ENCODE results near the gene ASIC3. TPM values are rescaled to one million over a fixed set of nuclear protein-coding genes. Genes with fewer than 3 reads are reported as not detected.
A peak's percentile ranks its signal among the peaks of the same experiment; 100 is the strongest.

Gene ASIC3
- total RNA-seq, 1 experiment from 2014 or later: 1.1 TPM

- TSS peak; percentile 69 for BruUV-seq (replicated peaks)
- peaks cover 29% of the 10 kb centered on the region for H3K36me3 Mint-ChIP-seq (ENCODE audit: insufficient read depth, unreplicated experiment)
- no peaks in the 10 kb centered on the region for H3K27me3 ChIP-seq (replicated peaks; ENCODE audit: control insufficient read depth, insufficient read depth, low read length)
- H3K27me3 Mint-ChIP-seq (ENCODE audit: insufficient read depth, unreplicated experiment): no peaks in the 10 kb centered on the region
- no peak for TF ChIP-seq CTCF (IDR thresholded peaks at IDR 0.05; ENCODE audit: insufficient read depth in 1 of 2, low read depth in 1 of 2, low read length in 1 of 2, severe bottlenecking in 1 of 2, unreplicated experiment in 1 of 2)
- ChIA-PET CTCF (interaction anchor here (0.6 to 1.6 kb wide), 4 partner anchors 23 to 66 kb away, joined by 3 to 7 read pairs (median 5); partner anchors contain the start of genes ABCB8 and FASTK), POLR2A (interaction anchor here (0.5 to 0.9 kb wide), 4 partner anchors 29 to 462 kb away, joined by 3 to 14 read pairs (median 5); partner anchors contain the start of gene ABCB8)
- intact Hi-C loops (cut with micrococcal nuclease; ENCODE audit: unreplicated experiment): loop anchor here (1.0 to 2.0 kb wide), 2 partner anchors 30 to 53 kb away; partner anchors contain the start of gene ABCB8
- peak; percentile 98 to 99 for DNase-seq
- peaks cover 25% of the 10 kb centered on the region for H3K4me1 Mint-ChIP-seq (ENCODE audit: low read depth, unreplicated experiment)
- H3K9me3 Mint-ChIP-seq (ENCODE audit: unreplicated experiment): no peaks in the 10 kb centered on the region
- H3K9me3 ChIP-seq: no peaks in the 10 kb centered on the region
- peak overlapping the region; percentile 95 for H3K4me3 Mint-ChIP-seq (ENCODE audit: unreplicated experiment)
- H3K4me3 ChIP-seq (ENCODE audit: low read depth, low read length): peak overlapping the region; percentile 59
- peak overlapping the region; percentile 94 for H3K27ac Mint-ChIP-seq (ENCODE audit: unreplicated experiment)
- peaks cover 23% of the 10 kb centered on the region for H3K4me1 ChIP-seq
- no peaks in the 10 kb centered on the region; the same call in 1 of the 2 replicates for H3K36me3 ChIP-seq (ENCODE audit: control insufficient read depth, insufficient read depth, low read length)
These were observed 9.9 kb downstream of the ASIC3 start for GRCh38 chr7:151057989-151058780.

GRCh38 chr7:151058781-151059366 is 10.5 kb downstream of the ASIC3 start:
- peaks cover 25% of the 10 kb centered on the region for H3K4me1 Mint-ChIP-seq (ENCODE audit: low read depth, unreplicated experiment)
- no peak for TF ChIP-seq CTCF (IDR thresholded peaks at IDR 0.05; ENCODE audit: insufficient read depth in 1 of 2, low read depth in 1 of 2, low read length in 1 of 2, severe bottlenecking in 1 of 2, unreplicated experiment in 1 of 2)
- no peaks in the 10 kb centered on the region for H3K9me3 Mint-ChIP-seq (ENCODE audit: unreplicated experiment)
- no peak for DNase-seq
- Histone ChIP-seq H3K36me3 (ENCODE audit: control insufficient read depth, insufficient read depth, low read length) (no peaks in the 10 kb centered on the region; the same call in 1 of the 2 replicates), H3K9me3 (no peaks in the 10 kb centered on the region), H3K4me3 (ENCODE audit: low read depth, low read length) (peak overlapping the region; percentile 59), H3K27me3 (replicated peaks; ENCODE audit: control insufficient read depth, insufficient read depth, low read length) (no peaks in the 10 kb centered on the region), H3K4me1 (peaks cover 29% of the 10 kb centered on the region)
- CTCF ChIA-PET: interaction anchor here (1.0 to 1.6 kb wide), 2 partner anchors 31 to 65 kb away, joined by 4 to 7 read pairs; partner anchors contain the start of gene ABCB8
- H3K4me3 Mint-ChIP-seq (ENCODE audit: unreplicated experiment): peak overlapping the region; percentile 95
- BruUV-seq (replicated peaks): TSS peak; percentile 86
- no peaks in the 10 kb centered on the region for H3K27me3 Mint-ChIP-seq (ENCODE audit: insufficient read depth, unreplicated experiment)
- H3K36me3 Mint-ChIP-seq (ENCODE audit: insufficient read depth, unreplicated experiment): peaks cover 36% of the 10 kb centered on the region
- intact Hi-C loops (cut with micrococcal nuclease; ENCODE audit: unreplicated experiment): loop anchor here (1.0 to 2.0 kb wide), 2 partner anchors 31 to 52 kb away; partner anchors contain the start of gene ABCB8
- POLR2A ChIA-PET: interaction anchor here (0.5 to 0.9 kb wide), 3 partner anchors 29 to 461 kb away, joined by 3 to 6 read pairs (median 4); partner anchors contain the start of gene ABCB8
- H3K27ac Mint-ChIP-seq (ENCODE audit: unreplicated experiment): peak overlapping the region; percentile 94

Measured in Caco-2 (cell line).